HG02981 (cell line): ENCODE measurements around the gene C12orf60.

Source experiments
- ATAC-seq: cut with Tn5 transposase; IDR thresholded peaks from one replicate; pipeline ENCODE4 v1.9.1; 2021; ENCODE audit warnings: mild to moderate bottlenecking, moderate library complexity; ENCODE audit not compliant: unreplicated experiment

C12orf60 gene

GRCh38 chr12:14871247-14871646, 67.8 kb downstream of the C12orf60 start:
- no peak for ATAC-seq

- no peak for ATAC-seq
These were observed 68.4 kb downstream of the C12orf60 start for GRCh38 chr12:14871886-14872285.

GRCh38 chr12:14873440-14874185, 70.1 kb downstream of the C12orf60 start:
- no peak for ATAC-seq
